HG02623 (cell line): Measurements from ENCODE around the gene USP30.

Experiments used
- ATAC-seq: cut with Tn5 transposase; IDR thresholded peaks from one replicate; pipeline ENCODE4 v1.9.1; 2021; ENCODE audit warnings: moderate library complexity; ENCODE audit not compliant: unreplicated experiment

Gene USP30

GRCh38 chr12:109121346-109121880 is 69.0 kb downstream of the USP30 start:
- no peak for ATAC-seq

GRCh38 chr12:109124878-109125648 is 72.7 kb downstream of the USP30 start:
- no peak for ATAC-seq

- no peak for ATAC-seq
These were observed 73.4 kb downstream of the USP30 start for GRCh38 chr12:109125791-109126190.

GRCh38 chr12:109126784-109127183 is 74.4 kb downstream of the USP30 start:
- no peak for ATAC-seq

- no peak for ATAC-seq
These were observed 75.3 kb downstream of the USP30 start for GRCh38 chr12:109127533-109128242.

GRCh38 chr12:109130297-109131153 is 78.1 kb downstream of the USP30 start:
- no peak for ATAC-seq

GRCh38 chr12:109131154-109132050 is 79.0 kb downstream of the USP30 start:
- ATAC-seq: no peak

GRCh38 chr12:109134186-109134917 is 82.0 kb downstream of the USP30 start:
- ATAC-seq: no peak

- no peak for ATAC-seq
These were observed 84.7 kb downstream of the USP30 start for GRCh38 chr12:109137055-109137454.
